ENCODE data around the gene HK1. TPM values are rescaled to one million over a fixed set of nuclear protein-coding genes. Genes with fewer than 3 reads are reported as not detected.

The HK1 gene
- total RNA-seq, 4 donors from 2014 or later: 119 to 142 (median 141) TPM

GRCh38 chr10:69241575-69241974, 36.7 kb upstream of the HK1 start:
- no peaks in the 10 kb centered on the region for H3K27me3 ChIP-seq
- no peaks in the 10 kb centered on the region for H3K9me3 ChIP-seq
- WGBS: 49% methylated on average over 7 of the region's 7 CpGs
- no peak overlapping the region for H3K4me3 ChIP-seq
- no peak for TF ChIP-seq POLR2AphosphoS5 (IDR thresholded peaks at IDR 0.05)
- no peak for TF ChIP-seq CTCF (IDR thresholded peaks at IDR 0.05)
- TF ChIP-seq EP300 (IDR thresholded peaks at IDR 0.05): no peak
- no peak for TF ChIP-seq POLR2A (IDR thresholded peaks at IDR 0.05)
- H3K27ac ChIP-seq: no peak overlapping the region
- peaks cover 17% of the 10 kb centered on the region for H3K4me1 ChIP-seq
- no peaks in the 10 kb centered on the region for H3K36me3 ChIP-seq
- DNase-seq (ENCODE audit: low spot score in 2 of 2): no peak

DNA sequence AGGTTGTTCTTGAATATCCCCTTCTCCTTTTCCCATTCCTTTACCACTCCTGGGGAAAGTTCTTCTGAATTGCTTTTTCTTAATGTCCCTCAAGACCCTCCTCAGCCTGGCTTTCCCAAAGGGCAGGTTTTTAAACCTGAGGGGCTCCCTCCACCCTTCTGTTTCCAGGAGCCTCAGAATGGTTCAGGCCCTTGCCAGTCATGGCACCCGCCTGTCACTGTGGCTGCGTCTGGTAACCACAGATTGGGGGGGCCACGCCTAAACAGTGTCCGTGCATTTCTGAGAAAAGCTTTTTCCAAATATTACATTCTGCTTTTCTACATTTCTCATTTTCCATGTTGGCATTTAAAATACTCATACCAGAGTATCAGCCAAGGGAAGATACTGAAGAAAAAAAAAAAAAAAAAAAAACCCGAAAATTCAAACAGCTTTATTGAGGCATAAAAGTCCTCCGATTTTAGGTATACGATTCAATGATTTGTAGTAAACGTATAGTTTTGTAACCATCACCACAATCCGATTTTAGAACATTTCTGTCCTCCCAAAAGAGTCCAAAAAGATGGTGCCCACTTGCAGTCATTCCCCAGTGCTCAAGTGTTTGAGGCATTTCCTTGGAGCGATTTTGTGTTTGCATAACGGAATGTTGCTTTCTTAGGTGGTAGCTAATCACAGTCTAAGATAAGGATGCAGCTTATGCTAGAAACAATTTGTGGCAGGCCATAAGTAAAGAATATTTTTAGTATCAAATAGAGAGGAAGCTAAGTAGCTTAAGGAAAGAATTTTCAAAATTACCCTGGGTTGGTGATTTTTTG, 36.0 kb upstream of the HK1 start:
- Histone ChIP-seq H3K36me3 (no peaks in the 10 kb centered on the region), H3K9me3 (no peaks in the 10 kb centered on the region), H3K27ac (no peak overlapping the region), H3K27me3 (no peaks in the 10 kb centered on the region), H3K4me3 (no peak overlapping the region), H3K4me1 (peaks cover 17% of the 10 kb centered on the region)
- WGBS: 85% methylated on average over 11 of the region's 11 CpGs
- DNase-seq (ENCODE audit: low spot score in 2 of 2): no peak
- TF ChIP-seq POLR2A (IDR thresholded peaks at IDR 0.05) (no peak), POLR2AphosphoS5 (IDR thresholded peaks at IDR 0.05) (no peak), EP300 (IDR thresholded peaks at IDR 0.05) (no peak), CTCF (IDR thresholded peaks at IDR 0.05) (no peak)

DNA sequence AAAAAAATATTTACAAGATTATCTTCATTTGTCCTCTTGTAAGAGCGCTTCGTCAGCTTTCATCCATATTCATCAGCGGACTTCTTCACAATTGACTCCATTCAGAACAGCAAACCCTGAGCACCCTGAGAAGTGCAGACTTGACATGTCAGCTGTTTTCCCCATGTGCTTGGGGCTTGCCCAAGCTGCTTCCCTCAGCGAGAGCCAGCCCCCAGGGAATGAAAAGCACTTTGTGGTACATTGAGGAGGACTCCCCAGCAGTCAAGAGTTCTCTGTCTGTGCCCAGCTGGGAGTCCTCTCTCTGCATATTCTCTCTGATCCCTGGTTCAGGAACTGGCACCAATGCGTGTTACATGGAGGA, 35.5 kb upstream of the HK1 start:
- no peak for DNase-seq (ENCODE audit: low spot score in 2 of 2)
- TF ChIP-seq POLR2AphosphoS5 (IDR thresholded peaks at IDR 0.05): no peak
- Histone ChIP-seq H3K36me3 (no peaks in the 10 kb centered on the region), H3K27me3 (no peaks in the 10 kb centered on the region), H3K4me3 (no peak overlapping the region), H3K27ac (no peak overlapping the region), H3K4me1 (peaks cover 17% of the 10 kb centered on the region), H3K9me3 (no peaks in the 10 kb centered on the region)
- 71% methylated on average over 5 of the region's 5 CpGs for WGBS

- no peaks in the 10 kb centered on the region for H3K9me3 ChIP-seq
- DNase-seq (ENCODE audit: low spot score in 2 of 2): no peak
- peaks cover 15% of the 10 kb centered on the region for H3K4me1 ChIP-seq
- H3K4me3 ChIP-seq: no peak overlapping the region
- no peaks in the 10 kb centered on the region for H3K36me3 ChIP-seq
- H3K27ac ChIP-seq: no peak overlapping the region
- no peak for TF ChIP-seq POLR2A (IDR thresholded peaks at IDR 0.05)
- no peak for TF ChIP-seq CTCF (IDR thresholded peaks at IDR 0.05)
- no peak for TF ChIP-seq EP300 (IDR thresholded peaks at IDR 0.05)
- no peak for TF ChIP-seq POLR2AphosphoS5 (IDR thresholded peaks at IDR 0.05)
- WGBS: 95% methylated on average over 10 of the region's 10 CpGs
- no peaks in the 10 kb centered on the region for H3K27me3 ChIP-seq
Observed at GRCh38 chr10:69243817-69244216, 34.5 kb upstream of the HK1 start.

GRCh38 chr10:69246036-69246435, 32.3 kb upstream of the HK1 start:
- WGBS: 93% methylated on average over 5 of the region's 5 CpGs

More at GRCh38 chr10:69246036-69246435, 32.3 kb upstream of the HK1 start:
- Histone ChIP-seq H3K36me3 (no peaks in the 10 kb centered on the region), H3K27ac (no peak overlapping the region), H3K9me3 (no peaks in the 10 kb centered on the region), H3K4me1 (no peaks in the 10 kb centered on the region), H3K27me3 (no peaks in the 10 kb centered on the region), H3K4me3 (no peak overlapping the region)
- no peak for DNase-seq (ENCODE audit: low spot score in 2 of 2)
- TF ChIP-seq POLR2A (IDR thresholded peaks at IDR 0.05): no peak
- TF ChIP-seq EP300 (IDR thresholded peaks at IDR 0.05): no peak
- no peak for TF ChIP-seq POLR2AphosphoS5 (IDR thresholded peaks at IDR 0.05)
- no peak for TF ChIP-seq CTCF (IDR thresholded peaks at IDR 0.05)

All from suprapubic skin (tissue), 4 donors.